Endodermal cell (in vitro differentiated cells): ENCODE data around the gene ASAP2. TPM values are rescaled to one million over a fixed set of nuclear protein-coding genes. Genes with fewer than 3 reads are reported as not detected.
"Not testable (repeated sequence)": the region's sequence is repeated elsewhere in the genome, so short reads cannot be mapped to it uniquely, and the experiment has no call there.

ENCODE experiments used
- DNase-seq: peaks from one replicate; pipeline ENCODE4 v3.0.0-alpha.2; 2017
- H3K27ac ChIP-seq: 2 replicates; pipeline ENCODE4 v1.5.1; 2013; ENCODE audit warnings: mild to moderate bottlenecking, low read depth, low read length, moderate library complexity
- H3K27me3 ChIP-seq: 2 replicates; pipeline ENCODE4 v1.6.1; 2013; ENCODE audit warnings: mild to moderate bottlenecking, low read length, moderate library complexity; ENCODE audit not compliant: insufficient read depth, control insufficient read depth, poor library complexity, severe bottlenecking
- H3K36me3 ChIP-seq: 2 replicates; pipeline ENCODE4 v1.7.0; 2013; ENCODE audit warnings: mild to moderate bottlenecking, low read length, moderate library complexity; ENCODE audit not compliant: control insufficient read depth, insufficient read depth
- H3K4me1 ChIP-seq: one replicate; pipeline ENCODE4 v1.7.0; 2013; ENCODE audit warnings: low read length; ENCODE audit not compliant: control insufficient read depth, insufficient read depth
- H3K4me3 ChIP-seq: 2 replicates; pipeline ENCODE4 v1.5.1; 2013; ENCODE audit warnings: mild to moderate bottlenecking, low read length, moderate library complexity
- H3K9ac ChIP-seq: 2 replicates; pipeline ENCODE4 v1.6.1; 2013; ENCODE audit warnings: mild to moderate bottlenecking, low read length, moderate library complexity; ENCODE audit not compliant: poor library complexity, severe bottlenecking; ENCODE audit errors: extremely low read depth
- H3K9me3 ChIP-seq: 2 replicates; pipeline ENCODE4 v1.6.1; 2013; ENCODE audit warnings: mild to moderate bottlenecking, low read length, moderate library complexity; ENCODE audit not compliant: control insufficient read depth
- H3K27ac Mint-ChIP-seq: 2 replicates; pipeline ENCODE4 v1.8.0; 2020; ENCODE audit warnings: mixed read lengths
- H3K27me3 Mint-ChIP-seq: 2 replicates; pipeline ENCODE4 v1.8.0; 2021; ENCODE audit warnings: mild to moderate bottlenecking, mixed read lengths; ENCODE audit not compliant: insufficient read depth
- H3K36me3 Mint-ChIP-seq: 2 replicates; pipeline ENCODE4 v1.8.0; 2020; ENCODE audit warnings: low read depth, mixed read lengths
- H3K4me1 Mint-ChIP-seq: 2 replicates; pipeline ENCODE4 v1.8.0; 2020; ENCODE audit warnings: mixed read lengths
- H3K4me3 Mint-ChIP-seq: 2 replicates; pipeline ENCODE4 v1.8.0; 2020; ENCODE audit warnings: mild to moderate bottlenecking, moderate library complexity, mixed read lengths
- H3K9me3 Mint-ChIP-seq: 2 replicates; pipeline ENCODE4 v1.8.0; 2020; ENCODE audit warnings: mild to moderate bottlenecking, mixed read lengths
- WGBS, 2 experiments: methylation state at CpG; one replicate each; pipeline versions ENCODE4 v1.1.5 to v1.1.7; 2013; ENCODE audit warnings: missing lambda C conversion rate in 2 of 2, mixed read lengths in 1 of 2; ENCODE audit not compliant: insufficient coverage in 1 of 2, insufficient read length in 1 of 2; 5-methylcytosine and 5-hydroxymethylcytosine counted together
- total RNA-seq, 2 donors: library from RNA; stranded (reverse); fragmentation: NEBNext Ultra II Directional in 1 of 2; extraction: Animal tissue kit (Norgen Biotek cat#: 25700) in 1 of 2; gene quantifications; 2 replicates in 1 of 2; 3 replicates in 1 of 2; pipeline ENCODE4 v1.2.1, GENCODE V29; 2021
- TF ChIP-seq, protein P1 (sequence below): fragments of 200-600 bp; sonication (generic); conservative IDR thresholded peaks from 2 replicates; pipeline ENCODE4 v1.5.0; 2021; ENCODE audit warnings: antibody characterized with exemption, mild to moderate bottlenecking

The ASAP2 gene
- total RNA-seq, 2 donors from 2014 or later = 11.8 to 20.4 TPM

DNA sequence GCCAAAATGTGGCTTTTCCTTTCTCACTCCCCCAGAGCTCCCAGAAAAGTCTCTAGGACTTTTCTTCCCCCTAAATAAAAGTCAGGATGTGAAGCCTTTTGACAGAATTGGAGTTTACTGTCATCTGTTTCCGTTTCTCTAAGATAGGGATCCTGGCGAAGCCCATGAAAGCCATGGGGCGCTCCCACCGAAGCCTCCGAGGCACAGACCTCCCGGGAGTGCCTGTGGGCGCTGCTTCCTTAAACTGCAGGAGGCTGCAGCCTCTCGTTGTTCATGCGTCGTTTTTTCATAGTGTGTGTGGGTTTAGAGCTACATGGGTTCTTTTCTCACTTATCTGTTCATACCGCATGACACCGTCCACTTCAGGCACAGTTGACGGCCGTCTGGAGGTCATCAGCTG lies 56.8 kb downstream of the ASAP2 start:
- H3K27ac Mint-ChIP-seq = no peak overlapping the region
- TF ChIP-seq, protein P1, sequence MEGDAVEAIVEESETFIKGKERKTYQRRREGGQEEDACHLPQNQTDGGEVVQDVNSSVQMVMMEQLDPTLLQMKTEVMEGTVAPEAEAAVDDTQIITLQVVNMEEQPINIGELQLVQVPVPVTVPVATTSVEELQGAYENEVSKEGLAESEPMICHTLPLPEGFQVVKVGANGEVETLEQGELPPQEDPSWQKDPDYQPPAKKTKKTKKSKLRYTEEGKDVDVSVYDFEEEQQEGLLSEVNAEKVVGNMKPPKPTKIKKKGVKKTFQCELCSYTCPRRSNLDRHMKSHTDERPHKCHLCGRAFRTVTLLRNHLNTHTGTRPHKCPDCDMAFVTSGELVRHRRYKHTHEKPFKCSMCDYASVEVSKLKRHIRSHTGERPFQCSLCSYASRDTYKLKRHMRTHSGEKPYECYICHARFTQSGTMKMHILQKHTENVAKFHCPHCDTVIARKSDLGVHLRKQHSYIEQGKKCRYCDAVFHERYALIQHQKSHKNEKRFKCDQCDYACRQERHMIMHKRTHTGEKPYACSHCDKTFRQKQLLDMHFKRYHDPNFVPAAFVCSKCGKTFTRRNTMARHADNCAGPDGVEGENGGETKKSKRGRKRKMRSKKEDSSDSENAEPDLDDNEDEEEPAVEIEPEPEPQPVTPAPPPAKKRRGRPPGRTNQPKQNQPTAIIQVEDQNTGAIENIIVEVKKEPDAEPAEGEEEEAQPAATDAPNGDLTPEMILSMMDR = no peak
- Histone ChIP-seq H3K4me1 (peaks cover 4% of the 10 kb centered on the region), H3K9me3 (no peaks in the 10 kb centered on the region), H3K36me3 (no peaks in the 10 kb centered on the region), H3K27ac (peak overlapping the region; percentile 88), H3K9ac (no peak overlapping the region), H3K4me3 (no peak overlapping the region), H3K27me3 (no peaks in the 10 kb centered on the region)
- DNase-seq = no peak
- 85 to 90% methylated on average over 7 to 14 of the region's 14 CpGs for WGBS, 2 experiments
- peaks cover 8% of the 10 kb centered on the region for H3K4me1 Mint-ChIP-seq
- peaks cover 5% of the 10 kb centered on the region for H3K27me3 Mint-ChIP-seq
- no peak overlapping the region for H3K4me3 Mint-ChIP-seq
- H3K36me3 Mint-ChIP-seq = no peaks in the 10 kb centered on the region
- H3K9me3 Mint-ChIP-seq = no peaks in the 10 kb centered on the region

DNA sequence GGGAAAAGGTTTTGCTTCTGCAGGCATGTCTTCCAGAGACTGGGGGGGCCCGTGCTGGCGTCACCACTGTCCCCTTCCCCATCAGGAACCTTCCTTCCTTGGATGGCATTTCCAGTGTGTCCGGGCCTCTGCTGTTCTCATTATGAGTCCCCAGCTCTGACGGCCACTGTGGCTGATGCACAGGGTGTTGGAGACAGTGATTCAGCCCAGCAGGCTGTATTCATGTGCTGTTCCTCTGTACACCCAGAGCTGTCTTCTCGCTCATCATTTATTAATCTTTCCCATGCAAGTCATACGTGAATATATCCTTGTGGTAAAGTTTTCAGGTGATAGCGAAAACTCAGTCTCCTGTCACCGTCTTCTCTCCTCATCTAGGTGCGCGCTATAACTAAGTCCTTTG lies 57.7 kb downstream of the ASAP2 start:
- Histone ChIP-seq H3K27ac (no peak overlapping the region), H3K4me3 (no peak overlapping the region), H3K9ac (no peak overlapping the region), H3K27me3 (no peaks in the 10 kb centered on the region), H3K4me1 (peaks cover 4% of the 10 kb centered on the region), H3K36me3 (no peaks in the 10 kb centered on the region), H3K9me3 (no peaks in the 10 kb centered on the region)
- no peaks in the 10 kb centered on the region for H3K36me3 Mint-ChIP-seq
- TF ChIP-seq, protein P1 = no peak
- DNase-seq = no peak
- H3K4me3 Mint-ChIP-seq = no peak overlapping the region
- H3K9me3 Mint-ChIP-seq = no peaks in the 10 kb centered on the region
- H3K27ac Mint-ChIP-seq = no peak overlapping the region
- 85 to 87% methylated on average over 9 to 10 of the region's 10 CpGs for WGBS, 2 experiments
- peaks cover 4% of the 10 kb centered on the region for H3K27me3 Mint-ChIP-seq
- H3K4me1 Mint-ChIP-seq = peaks cover 8% of the 10 kb centered on the region

DNA sequence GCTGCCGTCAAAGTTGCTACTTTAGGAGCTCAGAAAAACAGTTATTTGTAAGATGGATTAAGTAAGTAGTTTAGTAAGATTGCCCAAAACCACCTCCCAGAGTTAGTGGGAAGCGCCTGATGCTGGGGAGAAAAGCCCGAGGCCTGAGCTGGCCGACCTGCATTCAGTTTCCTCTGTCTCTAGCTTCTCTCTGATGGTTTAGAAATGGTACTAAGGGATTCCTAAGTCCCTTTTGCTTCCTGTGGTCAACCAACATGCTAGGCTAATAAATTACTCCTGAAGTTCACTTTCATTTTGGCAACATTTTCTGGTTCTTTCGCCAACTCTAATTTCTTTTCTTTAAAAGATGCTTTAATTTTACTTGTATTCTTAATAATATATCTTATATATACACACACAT lies 60.1 kb downstream of the ASAP2 start:
- H3K27me3 ChIP-seq = no peaks in the 10 kb centered on the region
- Mint-ChIP-seq H3K27ac (no peak overlapping the region), H3K9me3 (peaks cover 4% of the 10 kb centered on the region), H3K27me3 (no peaks in the 10 kb centered on the region), H3K4me1 (peaks cover 8% of the 10 kb centered on the region), H3K4me3 (no peak overlapping the region), H3K36me3 (no peaks in the 10 kb centered on the region)
- H3K36me3 ChIP-seq = no peaks in the 10 kb centered on the region
- peaks cover 4% of the 10 kb centered on the region for H3K4me1 ChIP-seq
- no peak overlapping the region for H3K27ac ChIP-seq
- DNase-seq = no peak
- TF ChIP-seq, protein P1 = no peak
- WGBS, 2 experiments = 91 to 100% methylated on average over 3 to 5 of the region's 5 CpGs
- no peak overlapping the region for H3K4me3 ChIP-seq
- H3K9me3 ChIP-seq = no peaks in the 10 kb centered on the region
- no peak overlapping the region for H3K9ac ChIP-seq

DNA sequence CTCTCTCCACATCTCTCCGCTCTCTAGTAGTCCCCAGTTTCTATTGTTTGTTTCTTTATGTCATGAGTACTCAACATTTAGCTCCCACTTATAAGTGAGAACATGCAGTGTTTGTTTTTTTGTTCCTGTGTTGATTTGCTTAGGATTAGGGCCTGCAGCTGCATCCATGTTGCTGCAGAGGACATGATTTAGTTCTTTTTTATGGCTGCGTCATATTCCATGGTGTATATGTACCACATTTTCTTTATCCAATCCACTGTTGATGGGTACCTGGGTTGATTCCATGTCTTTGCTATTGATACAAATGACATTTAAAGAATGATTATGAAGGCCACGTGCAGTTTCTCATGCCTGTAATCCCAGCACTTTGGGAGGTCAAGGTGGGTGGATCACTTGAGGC lies 60.7 kb downstream of the ASAP2 start:
- not testable (repeated sequence) for H3K9me3 ChIP-seq, H3K27ac ChIP-seq, H3K4me3 ChIP-seq, H3K27me3 ChIP-seq, H3K9me3 Mint-ChIP-seq, DNase-seq, H3K27me3 Mint-ChIP-seq, H3K4me3 Mint-ChIP-seq, H3K27ac Mint-ChIP-seq, H3K36me3 ChIP-seq, H3K36me3 Mint-ChIP-seq, H3K9ac ChIP-seq, H3K4me1 ChIP-seq, H3K4me1 Mint-ChIP-seq
- WGBS, 2 experiments = 94 to 98% methylated on average over 2 to 3 of the region's 3 CpGs
